ENCODE data around the gene MCRIP1. TPM values are rescaled to one million over a fixed set of nuclear protein-coding genes. Genes with fewer than 3 reads are reported as not detected.

Gene MCRIP1
- total and polyA plus RNA-seq, 7 donors: 37.0 to 129 (median 116) TPM

DNA sequence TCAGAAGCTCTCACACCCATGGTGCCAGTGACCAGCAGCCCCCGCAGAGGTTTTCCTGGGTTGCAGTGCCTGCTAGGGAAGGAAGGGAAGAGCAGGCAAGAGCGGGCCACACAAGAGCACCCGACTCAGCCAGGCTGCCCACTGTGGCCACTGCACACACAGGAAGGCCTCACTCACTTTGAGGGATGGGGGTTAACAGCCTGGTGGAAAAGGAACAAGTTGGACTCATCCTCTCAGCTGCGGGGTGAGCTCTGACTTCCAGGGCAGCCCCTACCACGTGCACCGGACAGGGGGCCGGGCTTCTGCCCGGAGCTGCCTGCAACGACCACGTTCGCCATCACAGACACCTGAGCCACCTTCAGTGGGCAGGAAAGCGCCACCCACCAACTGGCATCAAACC is 19.1 kb upstream of the MCRIP1 start:
- H3K36me3 ChIP-seq: peaks cover 21 to 94% (median 57%) of the 10 kb centered on the region in 4 donors
- TF ChIP-seq EP300 (IDR thresholded peaks at IDR 0.05) (no peak), POLR2A (IDR thresholded peaks at IDR 0.05) (no peak), POLR2AphosphoS5 (IDR thresholded peaks at IDR 0.05) (no peak)
- TF ChIP-seq, protein P1, sequence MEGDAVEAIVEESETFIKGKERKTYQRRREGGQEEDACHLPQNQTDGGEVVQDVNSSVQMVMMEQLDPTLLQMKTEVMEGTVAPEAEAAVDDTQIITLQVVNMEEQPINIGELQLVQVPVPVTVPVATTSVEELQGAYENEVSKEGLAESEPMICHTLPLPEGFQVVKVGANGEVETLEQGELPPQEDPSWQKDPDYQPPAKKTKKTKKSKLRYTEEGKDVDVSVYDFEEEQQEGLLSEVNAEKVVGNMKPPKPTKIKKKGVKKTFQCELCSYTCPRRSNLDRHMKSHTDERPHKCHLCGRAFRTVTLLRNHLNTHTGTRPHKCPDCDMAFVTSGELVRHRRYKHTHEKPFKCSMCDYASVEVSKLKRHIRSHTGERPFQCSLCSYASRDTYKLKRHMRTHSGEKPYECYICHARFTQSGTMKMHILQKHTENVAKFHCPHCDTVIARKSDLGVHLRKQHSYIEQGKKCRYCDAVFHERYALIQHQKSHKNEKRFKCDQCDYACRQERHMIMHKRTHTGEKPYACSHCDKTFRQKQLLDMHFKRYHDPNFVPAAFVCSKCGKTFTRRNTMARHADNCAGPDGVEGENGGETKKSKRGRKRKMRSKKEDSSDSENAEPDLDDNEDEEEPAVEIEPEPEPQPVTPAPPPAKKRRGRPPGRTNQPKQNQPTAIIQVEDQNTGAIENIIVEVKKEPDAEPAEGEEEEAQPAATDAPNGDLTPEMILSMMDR (IDR thresholded peaks at IDR 0.05): no peak
- peaks cover 0 to 6% (median 3%) of the 10 kb centered on the region in 4 donors for H3K4me1 ChIP-seq
- intact Hi-C loops (cut with DNase I): no loop called here
- no peak overlapping the region for H3K27ac ChIP-seq
- no peaks in the 10 kb centered on the region for H3K27me3 ChIP-seq
- no peaks in the 10 kb centered on the region for H3K9me3 ChIP-seq
- 95% methylated on average over 12 of the region's 12 CpGs for WGBS, 2 donors
- DNase-seq: no peak
- no peak overlapping the region for H3K4me3 ChIP-seq

- peaks cover 29 to 94% (median 56%) of the 10 kb centered on the region in 4 donors for H3K36me3 ChIP-seq
- TF ChIP-seq POLR2A (IDR thresholded peaks at IDR 0.05) (no peak), EP300 (IDR thresholded peaks at IDR 0.05) (no peak), POLR2AphosphoS5 (IDR thresholded peaks at IDR 0.05) (no peak)
- TF ChIP-seq, protein P1 (IDR thresholded peaks at IDR 0.05): no peak
- no peak overlapping the region for H3K27ac ChIP-seq
- no peaks in the 10 kb centered on the region for H3K9me3 ChIP-seq
- WGBS, 2 donors: 96 to 97% methylated on average over 16 of the region's 16 CpGs
- DNase-seq: no peak
- H3K27me3 ChIP-seq: no peaks in the 10 kb centered on the region
- intact Hi-C loops (cut with DNase I): no loop called here
- H3K4me3 ChIP-seq: no peak overlapping the region
- peaks cover 0 to 6% (median 0%) of the 10 kb centered on the region in 4 donors for H3K4me1 ChIP-seq
Observed at GRCh38 chr17:81851423-81851822, 18.3 kb upstream of the MCRIP1 start.

DNA sequence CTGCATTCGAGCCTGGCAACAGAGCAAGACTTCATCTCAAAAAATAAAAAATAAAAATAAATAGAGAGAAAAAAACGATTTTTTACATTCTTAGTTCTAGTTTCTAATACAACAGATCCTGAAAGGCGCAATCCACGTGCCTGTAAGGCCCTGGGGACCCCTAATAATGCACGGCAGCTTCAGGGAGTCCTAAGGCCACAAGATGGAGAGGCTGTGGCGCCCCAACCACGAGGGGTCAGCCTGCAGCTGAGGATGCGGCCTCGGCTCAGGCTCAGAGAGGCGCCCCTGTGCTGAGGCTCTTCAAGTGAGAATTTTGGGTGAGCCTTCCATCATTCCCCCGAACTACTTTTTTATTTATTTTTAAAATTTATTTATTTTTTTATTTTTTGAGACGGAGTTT is 16.4 kb upstream of the MCRIP1 start:
- H3K4me3 ChIP-seq: no peak overlapping the region
- no peaks in the 10 kb centered on the region for H3K9me3 ChIP-seq
- peaks cover 48 to 94% (median 63%) of the 10 kb centered on the region in 4 donors for H3K36me3 ChIP-seq
- no peaks in the 10 kb centered on the region for H3K27me3 ChIP-seq
- TF ChIP-seq POLR2A (IDR thresholded peaks at IDR 0.05) (no peak), POLR2AphosphoS5 (IDR thresholded peaks at IDR 0.05) (no peak)
- TF ChIP-seq, protein P1 (IDR thresholded peaks at IDR 0.05): no peak
- 95 to 97% methylated on average over 12 of the region's 12 CpGs for WGBS, 2 donors
- no peaks in the 10 kb centered on the region for H3K4me1 ChIP-seq
- no peak overlapping the region for H3K27ac ChIP-seq
- intact Hi-C loops (cut with DNase I): no loop called here
- DNase-seq: no peak

- 86 to 94% methylated on average over 24 of the region's 24 CpGs for WGBS, 2 donors
- intact Hi-C loops (cut with DNase I): no loop called here
- TF ChIP-seq, protein P1 (IDR thresholded peaks at IDR 0.05): no peak
- TF ChIP-seq POLR2AphosphoS5 (IDR thresholded peaks at IDR 0.05): no peak
- TF ChIP-seq POLR2A (IDR thresholded peaks at IDR 0.05): no peak
- TF ChIP-seq EP300 (IDR thresholded peaks at IDR 0.05): no peak
- no peaks in the 10 kb centered on the region for H3K9me3 ChIP-seq
- DNase-seq: no peak
- H3K36me3 ChIP-seq: peaks cover 46 to 86% (median 56%) of the 10 kb centered on the region in 4 donors
- no peak overlapping the region for H3K4me3 ChIP-seq
- no peak overlapping the region for H3K27ac ChIP-seq
- H3K4me1 ChIP-seq: no peaks in the 10 kb centered on the region
- no peaks in the 10 kb centered on the region for H3K27me3 ChIP-seq
Observed at GRCh38 chr17:81846743-81847689, 13.9 kb upstream of the MCRIP1 start.
